Left ventricle myocardium inferior (tissue), 1 donor: Measurements from ENCODE around the gene LRBA. TPM values are rescaled to one million over a fixed set of nuclear protein-coding genes. Genes with fewer than 3 reads are reported as not detected.

Experiments
- DNase-seq: peaks from one replicate; pipeline ENCODE4 v3.0.0-alpha.2; 2020
- H3K27ac ChIP-seq: fragments of 200-600 bp; replicated peaks from 2 replicates; pipeline ENCODE4 v1.8.0; 2021
- H3K27me3 ChIP-seq: fragments of 200-600 bp; 2 replicates; pipeline ENCODE4 v1.8.0; 2021; ENCODE audit warnings: low read depth
- H3K36me3 ChIP-seq: fragments of 200-600 bp; 2 replicates; pipeline ENCODE4 v1.8.0; 2021
- H3K4me1 ChIP-seq: fragments of 200-600 bp; 2 replicates; pipeline ENCODE4 v1.8.0; 2021
- H3K4me3 ChIP-seq: fragments of 200-600 bp; 2 replicates; pipeline ENCODE4 v1.8.0; 2021; ENCODE audit warnings: mild to moderate bottlenecking, moderate library complexity
- H3K9me3 ChIP-seq: fragments of 200-600 bp; replicated peaks from 2 replicates; pipeline ENCODE4 v1.8.0; 2021
- intact Hi-C: fragments of 100-400 bp; cut with micrococcal nuclease; formaldehyde crosslinking; loops from one replicate; pipeline ENCODE4 v1.11.0; 2022
- total RNA-seq: library from RNA; stranded (reverse); fragmentation: NEBNext Ultra II Directional; extraction: Animal tissue kit (Norgen Biotek cat#: 25700); gene quantifications from one replicate; pipeline ENCODE4 v1.2.1, GENCODE V29; 2021
- TF ChIP-seq, protein P1 (sequence below): fragments of 200-600 bp; IDR thresholded peaks from 2 replicates; pipeline ENCODE4 v1.8.0; 2021; ENCODE audit warnings: antibody characterized with exemption, mild to moderate bottlenecking, borderline replicate concordance
- donor health status: DM: no; HTN: yes; CAD: no; lungs with severe emphysema.

LRBA gene
- total RNA-seq, 1 donor from 2014 or later = 19.1 TPM

DNA sequence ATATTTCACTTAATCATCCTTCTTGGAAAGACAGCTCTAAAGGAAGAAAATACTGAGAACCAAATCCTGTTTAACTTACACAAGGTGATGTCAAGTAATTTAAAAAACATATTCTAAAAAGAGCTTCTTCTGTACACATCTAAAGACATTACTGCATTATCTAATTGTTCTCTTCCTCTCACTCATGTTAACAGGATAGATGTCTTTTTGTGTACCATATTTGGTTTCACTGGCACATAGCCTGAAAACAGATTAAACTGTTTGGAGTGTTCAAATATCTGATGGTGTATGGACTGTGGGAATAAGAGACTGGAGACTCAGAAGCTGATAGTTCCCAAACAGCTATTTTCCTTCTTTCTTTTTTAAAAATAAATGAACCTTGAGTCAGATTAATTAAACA, 646.4 kb downstream of the LRBA start:
- H3K27me3 ChIP-seq = no peaks in the 10 kb centered on the region
- DNase-seq = no peak
- H3K9me3 ChIP-seq = no peaks in the 10 kb centered on the region
- H3K36me3 ChIP-seq = no peaks in the 10 kb centered on the region
- H3K27ac ChIP-seq = no peak overlapping the region
- no peak overlapping the region for H3K4me3 ChIP-seq
- no peaks in the 10 kb centered on the region for H3K4me1 ChIP-seq
- intact Hi-C loops = no loop called here
- TF ChIP-seq, protein P1, sequence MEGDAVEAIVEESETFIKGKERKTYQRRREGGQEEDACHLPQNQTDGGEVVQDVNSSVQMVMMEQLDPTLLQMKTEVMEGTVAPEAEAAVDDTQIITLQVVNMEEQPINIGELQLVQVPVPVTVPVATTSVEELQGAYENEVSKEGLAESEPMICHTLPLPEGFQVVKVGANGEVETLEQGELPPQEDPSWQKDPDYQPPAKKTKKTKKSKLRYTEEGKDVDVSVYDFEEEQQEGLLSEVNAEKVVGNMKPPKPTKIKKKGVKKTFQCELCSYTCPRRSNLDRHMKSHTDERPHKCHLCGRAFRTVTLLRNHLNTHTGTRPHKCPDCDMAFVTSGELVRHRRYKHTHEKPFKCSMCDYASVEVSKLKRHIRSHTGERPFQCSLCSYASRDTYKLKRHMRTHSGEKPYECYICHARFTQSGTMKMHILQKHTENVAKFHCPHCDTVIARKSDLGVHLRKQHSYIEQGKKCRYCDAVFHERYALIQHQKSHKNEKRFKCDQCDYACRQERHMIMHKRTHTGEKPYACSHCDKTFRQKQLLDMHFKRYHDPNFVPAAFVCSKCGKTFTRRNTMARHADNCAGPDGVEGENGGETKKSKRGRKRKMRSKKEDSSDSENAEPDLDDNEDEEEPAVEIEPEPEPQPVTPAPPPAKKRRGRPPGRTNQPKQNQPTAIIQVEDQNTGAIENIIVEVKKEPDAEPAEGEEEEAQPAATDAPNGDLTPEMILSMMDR = no peak

DNA sequence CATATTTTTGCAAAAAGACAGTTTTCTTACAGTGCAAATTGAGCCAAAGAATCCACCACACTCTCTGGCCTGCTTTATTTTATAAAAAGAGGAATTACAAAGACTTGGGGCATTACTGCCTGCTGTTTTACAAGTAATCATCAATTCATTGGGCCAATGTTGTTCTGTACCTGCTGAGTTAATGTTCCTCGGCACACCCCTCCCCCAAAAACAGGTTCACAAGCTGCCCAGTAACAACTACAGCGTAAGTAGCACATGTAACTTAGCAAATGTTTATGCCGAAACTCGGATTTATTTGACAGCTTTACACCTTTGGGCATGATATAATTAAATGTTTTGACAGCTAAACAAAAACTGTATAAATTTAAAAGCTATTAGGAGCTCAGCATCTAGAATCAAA, 647.8 kb downstream of the LRBA start:
- intact Hi-C loops = no loop called here
- DNase-seq = no peak
- TF ChIP-seq, protein P1 = no peak
- Histone ChIP-seq H3K27me3 (no peaks in the 10 kb centered on the region), H3K4me1 (no peaks in the 10 kb centered on the region), H3K9me3 (no peaks in the 10 kb centered on the region), H3K4me3 (no peak overlapping the region), H3K36me3 (no peaks in the 10 kb centered on the region), H3K27ac (no peak overlapping the region)

DNA sequence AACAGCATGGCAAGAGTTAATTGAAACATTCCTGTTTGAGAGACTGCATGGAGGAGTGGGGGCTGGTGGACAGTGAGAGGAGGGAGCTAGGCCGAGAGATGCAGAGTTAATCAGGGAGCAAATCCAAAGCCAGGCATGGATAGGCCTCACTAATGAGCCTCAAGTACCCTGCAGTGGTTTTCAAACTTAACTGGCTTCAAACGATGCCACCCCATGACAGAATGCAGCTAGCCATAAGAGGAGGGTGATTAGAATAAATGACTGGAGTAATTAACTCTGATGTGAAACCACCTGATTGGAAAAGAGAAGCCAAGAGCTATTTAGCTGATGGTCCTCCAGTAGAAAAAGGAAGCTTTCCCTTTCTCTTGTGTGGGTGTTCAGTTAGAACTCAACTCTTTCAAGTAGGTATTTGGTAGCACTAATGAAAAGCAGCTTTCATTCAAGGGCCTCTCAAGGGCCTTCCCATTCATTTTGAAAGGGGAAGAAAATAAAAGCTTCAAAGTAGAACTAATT, 648.5 kb downstream of the LRBA start:
- H3K9me3 ChIP-seq = no peaks in the 10 kb centered on the region
- intact Hi-C loops = no loop called here
- no peaks in the 10 kb centered on the region for H3K36me3 ChIP-seq
- no peak overlapping the region for H3K27ac ChIP-seq
- H3K27me3 ChIP-seq = no peaks in the 10 kb centered on the region
- H3K4me3 ChIP-seq = no peak overlapping the region
- TF ChIP-seq, protein P1 = no peak
- H3K4me1 ChIP-seq = no peaks in the 10 kb centered on the region
- DNase-seq = no peak

DNA sequence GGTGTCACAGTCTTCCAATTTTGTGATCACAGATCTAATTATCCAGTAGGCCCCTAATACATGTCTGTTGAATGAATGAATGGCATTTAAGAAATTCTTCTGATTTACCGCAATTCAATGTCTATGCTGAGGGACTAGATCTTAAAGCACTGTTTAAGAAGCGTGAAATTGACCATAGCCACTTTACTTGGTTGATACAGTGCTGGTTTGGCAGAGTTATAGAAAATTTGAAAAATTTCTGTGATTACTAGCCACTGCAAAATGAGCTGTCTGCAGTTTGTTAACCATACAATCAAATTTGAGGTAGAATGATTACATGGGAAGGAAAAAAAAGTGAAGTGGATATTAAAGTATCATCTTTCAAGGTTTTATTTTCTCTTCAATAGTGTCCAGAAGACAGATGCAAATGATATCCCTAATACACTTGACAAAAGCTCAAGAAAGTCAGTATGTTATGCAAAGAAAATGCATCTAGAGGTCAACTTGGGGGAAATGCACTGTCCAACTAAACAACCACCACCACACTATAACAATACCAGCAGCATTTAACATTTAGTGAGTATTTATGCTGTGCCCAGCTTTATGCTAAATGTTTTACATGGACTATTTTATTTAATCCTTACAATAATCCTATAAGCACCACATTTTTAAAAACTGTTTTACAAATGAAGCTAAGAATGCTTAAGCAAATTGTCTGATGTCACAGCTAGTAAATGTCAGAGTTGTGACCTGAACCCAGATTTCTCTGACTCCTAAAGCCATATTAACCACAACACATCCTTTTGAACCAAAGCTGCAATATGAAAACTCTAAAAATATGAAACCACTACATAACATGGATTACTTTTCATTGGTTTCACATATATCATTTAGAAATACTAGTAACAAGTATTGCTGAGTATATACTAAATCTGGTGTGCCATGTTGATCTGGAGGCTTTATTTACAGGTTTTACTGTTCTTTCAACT, 651.1 kb downstream of the LRBA start:
- TF ChIP-seq, protein P1 = no peak

DNA sequence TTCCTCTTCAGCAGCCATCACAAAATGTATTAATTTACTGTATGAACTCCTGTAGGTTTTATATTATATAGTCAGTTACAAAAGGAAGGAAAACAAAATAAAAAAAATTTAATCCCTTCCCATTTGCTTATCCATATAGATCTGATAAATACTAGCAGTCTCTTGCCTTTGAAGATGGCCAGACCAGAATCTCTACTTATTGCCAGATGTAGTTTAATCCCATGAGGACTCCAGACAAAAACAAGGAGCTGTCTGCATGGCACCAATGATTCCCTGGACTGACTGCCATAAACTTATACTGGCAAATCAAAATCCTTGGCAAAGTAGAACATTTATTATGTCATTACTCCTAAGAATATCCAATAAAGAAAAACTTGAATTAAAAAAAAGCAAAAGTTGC, 656.4 kb downstream of the LRBA start:
- Histone ChIP-seq H3K27ac (no peak overlapping the region), H3K9me3 (no peaks in the 10 kb centered on the region), H3K4me1 (no peaks in the 10 kb centered on the region), H3K4me3 (no peak overlapping the region), H3K36me3 (no peaks in the 10 kb centered on the region), H3K27me3 (no peaks in the 10 kb centered on the region)
- intact Hi-C loops = no loop called here
- TF ChIP-seq, protein P1 = no peak
- no peak for DNase-seq

More for the DNA sequence above, 651.1 kb downstream of the LRBA start:
- Histone ChIP-seq H3K9me3 (no peaks in the 10 kb centered on the region), H3K4me1 (no peaks in the 10 kb centered on the region), H3K4me3 (no peak overlapping the region), H3K27me3 (no peaks in the 10 kb centered on the region), H3K36me3 (no peaks in the 10 kb centered on the region), H3K27ac (no peak overlapping the region)
- DNase-seq = no peak
- intact Hi-C loops = no loop called here
